ENCODE data around the gene MALT1.

- no peak for TF ChIP-seq POLR2AphosphoS5 (IDR thresholded peaks at IDR 0.05; ENCODE audit: low read depth, low read length)
- no peak for TF ChIP-seq REST (IDR thresholded peaks at IDR 0.05; ENCODE audit: insufficient read depth in 1 of 2, low read depth in 2 of 2, low read length in 2 of 2)
- no peak for TF ChIP-seq TAF1 (IDR thresholded peaks at IDR 0.05; ENCODE audit: borderline replicate concordance, insufficient read depth, low read length)
These were observed 99.3 kb downstream of the MALT1 start for GRCh38 chr18:58770601-58771000.
